Fibroblast of lung (primary cell): ENCODE data around the gene PUS3. TPM values are rescaled to one million over a fixed set of nuclear protein-coding genes. Genes with fewer than 3 reads are reported as not detected.

ENCODE experiments used
- DNase-seq, 2 donors: peaks; one replicate each; pipeline versions ENCODE4 v3.0.0 to v3.0.0-alpha.2; 2010; ENCODE audit warnings: low read depth in 2 of 2
- H2AFZ ChIP-seq: 2 replicates; pipeline ENCODE4 v1.5.1; 2012; ENCODE audit warnings: low read length, control low read depth, inconsistent platforms
- H3K27ac ChIP-seq: 2 replicates; pipeline ENCODE4 v1.5.1; 2011; ENCODE audit warnings: low read length, control low read depth; ENCODE audit not compliant: insufficient read depth
- H3K27me3 ChIP-seq: 2 replicates; pipeline ENCODE4 v1.5.1; 2011; ENCODE audit warnings: mild to moderate bottlenecking, low read length; ENCODE audit not compliant: control insufficient read depth, insufficient read depth
- H3K36me3 ChIP-seq: 2 replicates; pipeline ENCODE4 v1.5.1; 2011; ENCODE audit warnings: low read length; ENCODE audit not compliant: control insufficient read depth, insufficient read depth
- H3K4me1 ChIP-seq: 2 replicates; pipeline ENCODE4 v1.5.1; 2011; ENCODE audit warnings: low read length; ENCODE audit not compliant: control insufficient read depth, insufficient read depth; ENCODE audit errors: extremely low read depth
- H3K4me2 ChIP-seq: 2 replicates; pipeline ENCODE4 v1.5.1; 2011; ENCODE audit warnings: low read length, control low read depth; ENCODE audit not compliant: insufficient read depth; ENCODE audit errors: extremely low read depth
- H3K4me3 ChIP-seq, 4 experiments: fragments of 200-600 bp in 1 of 4; sonication (generic) in 1 of 4; replicated peaks in 1 of 4; 2 replicates each; pipeline ENCODE4 v1.5.1; 2011 to 2016; ENCODE audit warnings: low read length in 4 of 4, low read depth in 3 of 4, mild to moderate bottlenecking in 3 of 4, control low read depth in 2 of 4, inconsistent platforms in 1 of 4, mixed read lengths in 1 of 4; ENCODE audit not compliant: insufficient read depth in 1 of 4; ENCODE audit errors: control extremely low read depth in 1 of 4
- H3K79me2 ChIP-seq: 2 replicates; pipeline ENCODE4 v1.5.1; 2012; ENCODE audit warnings: mild to moderate bottlenecking, low read length, inconsistent platforms; ENCODE audit not compliant: control insufficient read depth, insufficient read depth
- H3K9ac ChIP-seq: 2 replicates; pipeline ENCODE4 v1.5.1; 2011; ENCODE audit warnings: mild to moderate bottlenecking, low read length, control low read depth; ENCODE audit not compliant: insufficient read depth
- H3K9me3 ChIP-seq: 2 replicates; pipeline ENCODE4 v1.5.1; 2012; ENCODE audit warnings: low read depth, low read length; ENCODE audit not compliant: control insufficient read depth, insufficient read depth
- H4K20me1 ChIP-seq: 2 replicates; pipeline ENCODE4 v1.5.1; 2011; ENCODE audit warnings: low read length; ENCODE audit not compliant: control insufficient read depth, insufficient read depth; ENCODE audit errors: extremely low read depth
- EZH2 ChIP-seq: IDR thresholded peaks from 2 replicates; pipeline ENCODE4 v1.5.1; 2012; ENCODE audit warnings: low read length, control low read depth, mild to moderate bottlenecking; ENCODE audit errors: missing control alignments
- polyA plus RNA-seq, 2 donors: library from polyadenylated mRNA; depleted of rRNA in 1 of 2; stranded (reverse) in 1 of 2; unstranded in 1 of 2; fragments of >200 nt; gene quantifications; 2 replicates each; pipeline ENCODE4 v1.2.1, GENCODE V29; 2011 to 2012; ENCODE audit warnings: missing spikeins in 1 of 2
- total RNA-seq: library from RNA; depleted of rRNA; stranded (reverse); fragments of >200 nt; gene quantifications from 2 replicates; pipeline ENCODE4 v1.2.1, GENCODE V29; 2014
- TF ChIP-seq, protein P1 (sequence below), 2 donors: IDR thresholded peaks in 1 of 2; conservative IDR thresholded peaks in 1 of 2; 1 replicate in 1 of 2; 2 replicates in 1 of 2; pipeline ENCODE4 v1.5.1; 2011 to 2012; ENCODE audit warnings: low read length in 2 of 2, control low read depth in 1 of 2, inconsistent platforms in 1 of 2, low read depth in 1 of 2, mild to moderate bottlenecking in 1 of 2

The PUS3 gene
- total and polyA plus RNA-seq, 2 donors (not counting 1 experiment from before 2014, with no cell fraction given), result 14.0 to 16.0 TPM

DNA sequence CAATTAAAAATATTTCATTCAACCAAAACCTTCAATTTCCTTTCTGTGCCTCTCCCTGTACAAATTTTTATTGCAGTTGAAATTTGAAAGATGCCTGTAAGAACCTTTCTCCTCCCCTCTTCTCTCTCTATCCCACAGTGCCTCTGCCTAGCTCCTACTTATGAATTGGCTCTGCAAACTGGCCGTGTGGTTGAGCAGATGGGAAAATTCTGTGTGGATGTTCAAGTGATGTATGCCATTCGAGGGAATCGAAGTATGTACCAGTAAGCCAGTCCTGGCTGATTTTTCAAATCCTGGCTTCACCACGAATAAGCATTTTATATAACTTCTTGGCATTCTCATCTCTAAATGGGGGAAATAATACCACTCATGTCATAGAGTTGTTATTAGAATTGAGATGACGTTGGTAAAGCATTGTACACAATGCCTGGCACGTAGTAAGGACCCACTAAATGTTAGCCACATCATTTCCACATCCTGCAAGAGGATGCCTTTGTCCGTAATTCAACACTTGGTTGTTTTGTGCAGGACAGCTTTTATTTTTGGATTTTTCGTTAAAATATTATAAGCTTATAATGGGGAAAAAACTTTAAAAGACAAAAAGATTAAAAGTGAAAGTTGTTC lies 7.3 kb upstream of the PUS3 start:
- Histone ChIP-seq H4K20me1 (no peaks in the 10 kb centered on the region), H3K4me1 (no peaks in the 10 kb centered on the region), H3K9me3 (no peaks in the 10 kb centered on the region), H2AFZ (no peak overlapping the region), H3K36me3 (no peaks in the 10 kb centered on the region), H3K4me3 (no peak overlapping the region), H3K27ac (no peak overlapping the region), H3K9ac (no peak overlapping the region), H3K4me2 (no peak overlapping the region), H3K79me2 (no peaks in the 10 kb centered on the region), H3K27me3 (peaks cover 7% of the 10 kb centered on the region)
- DNase-seq, result no peak
- TF ChIP-seq EZH2, result no peak
- TF ChIP-seq, protein P1, sequence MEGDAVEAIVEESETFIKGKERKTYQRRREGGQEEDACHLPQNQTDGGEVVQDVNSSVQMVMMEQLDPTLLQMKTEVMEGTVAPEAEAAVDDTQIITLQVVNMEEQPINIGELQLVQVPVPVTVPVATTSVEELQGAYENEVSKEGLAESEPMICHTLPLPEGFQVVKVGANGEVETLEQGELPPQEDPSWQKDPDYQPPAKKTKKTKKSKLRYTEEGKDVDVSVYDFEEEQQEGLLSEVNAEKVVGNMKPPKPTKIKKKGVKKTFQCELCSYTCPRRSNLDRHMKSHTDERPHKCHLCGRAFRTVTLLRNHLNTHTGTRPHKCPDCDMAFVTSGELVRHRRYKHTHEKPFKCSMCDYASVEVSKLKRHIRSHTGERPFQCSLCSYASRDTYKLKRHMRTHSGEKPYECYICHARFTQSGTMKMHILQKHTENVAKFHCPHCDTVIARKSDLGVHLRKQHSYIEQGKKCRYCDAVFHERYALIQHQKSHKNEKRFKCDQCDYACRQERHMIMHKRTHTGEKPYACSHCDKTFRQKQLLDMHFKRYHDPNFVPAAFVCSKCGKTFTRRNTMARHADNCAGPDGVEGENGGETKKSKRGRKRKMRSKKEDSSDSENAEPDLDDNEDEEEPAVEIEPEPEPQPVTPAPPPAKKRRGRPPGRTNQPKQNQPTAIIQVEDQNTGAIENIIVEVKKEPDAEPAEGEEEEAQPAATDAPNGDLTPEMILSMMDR (conservative IDR thresholded peaks at IDR 0.05 in 1 of 2, IDR thresholded peaks at IDR 0.05 in 1 of 2; ENCODE audit: low read depth in 1 of 2, low read length in 2 of 2), result no peak

DNA sequence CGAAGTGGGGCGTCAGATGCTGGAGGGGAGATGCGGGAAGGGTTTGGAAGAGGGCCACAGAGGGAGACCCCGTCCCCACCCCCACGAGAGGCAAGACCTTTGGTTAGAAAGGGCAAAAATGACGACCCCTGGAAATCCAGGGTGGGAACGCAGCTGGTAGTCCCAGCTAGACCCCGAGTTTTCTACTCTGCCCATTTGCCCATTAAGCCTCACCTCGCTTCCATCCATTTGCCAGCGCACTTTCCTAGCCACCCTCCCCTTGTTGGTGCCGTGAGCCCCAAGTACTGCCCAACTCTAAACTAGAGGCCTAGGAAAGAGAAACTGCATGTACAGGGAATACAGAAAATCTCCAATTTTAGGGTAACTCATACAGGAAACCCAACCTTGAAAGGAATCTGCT lies 1.7 kb upstream of the PUS3 start:
- no peaks in the 10 kb centered on the region for H3K9me3 ChIP-seq
- no peak overlapping the region for H3K27ac ChIP-seq
- TF ChIP-seq, protein P1 (conservative IDR thresholded peaks at IDR 0.05 in 1 of 2, IDR thresholded peaks at IDR 0.05 in 1 of 2; ENCODE audit: low read depth in 1 of 2, low read length in 2 of 2), result no peak
- peak; percentile 32 for TF ChIP-seq EZH2
- H2AFZ ChIP-seq, result no peak overlapping the region
- H4K20me1 ChIP-seq, result no peaks in the 10 kb centered on the region
- peaks cover 1% of the 10 kb centered on the region for H3K79me2 ChIP-seq
- no peaks in the 10 kb centered on the region for H3K4me1 ChIP-seq
- no peak overlapping the region for H3K4me2 ChIP-seq
- peaks cover 4% of the 10 kb centered on the region for H3K36me3 ChIP-seq
- H3K4me3 ChIP-seq, result no peak overlapping the region
- DNase-seq, result no peak
- no peak overlapping the region for H3K9ac ChIP-seq
- peaks cover 18% of the 10 kb centered on the region for H3K27me3 ChIP-seq

DNA sequence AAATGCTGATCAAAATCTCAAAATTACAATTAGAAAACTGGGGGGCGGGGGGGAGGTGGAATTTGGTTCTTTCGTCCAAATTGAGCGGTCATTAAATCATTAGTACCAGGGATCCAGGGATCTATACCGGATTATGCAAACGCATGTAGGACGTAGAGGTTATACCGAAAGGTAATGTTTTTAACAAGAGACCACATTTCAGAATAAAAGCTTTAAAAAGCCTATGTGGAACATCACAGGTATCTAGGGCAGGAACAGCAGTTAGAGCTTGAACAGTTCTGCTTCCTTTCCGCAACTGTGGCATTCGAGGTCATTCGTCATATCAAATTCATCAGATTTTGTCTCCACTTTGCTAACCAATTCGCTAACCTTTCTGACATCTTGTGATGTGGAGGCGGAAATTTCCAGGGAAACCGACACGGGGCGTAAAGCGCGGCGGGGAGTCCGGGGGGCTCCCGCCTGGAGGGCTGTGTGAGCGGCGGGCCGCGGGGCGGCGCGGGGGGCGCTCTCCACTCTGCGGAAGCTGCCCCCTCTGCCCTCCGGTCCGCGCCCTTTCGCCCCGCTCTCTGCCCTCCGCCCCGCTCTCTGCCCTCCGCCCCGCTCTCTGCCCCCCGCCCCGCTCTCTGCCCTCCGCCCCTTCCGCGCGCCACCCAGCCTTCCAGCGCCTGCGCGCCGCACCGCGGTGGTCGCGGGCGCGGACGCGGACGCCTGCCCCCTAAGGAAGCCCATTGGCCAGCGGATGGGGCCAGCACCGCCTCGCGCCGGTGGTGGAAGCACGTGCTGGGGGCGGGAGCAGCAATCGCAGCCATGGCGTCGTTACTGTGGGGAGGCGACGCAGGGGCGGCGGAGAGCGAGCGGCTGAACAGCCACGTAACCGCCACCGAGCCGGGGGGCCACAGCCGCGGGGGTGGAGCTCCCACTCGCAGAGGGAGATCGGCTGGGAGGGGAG lies 979 bp upstream of the PUS3 start, which contains the start of gene DDX25:
Gene DDX25, plus strand, starts transcription at position 798 of the 949 bp plus-strand sequence. Its CDS starts 10 bp downstream, at position 808.
- Histone ChIP-seq H3K79me2 (peaks cover 2% of the 10 kb centered on the region), H3K4me1 (no peaks in the 10 kb centered on the region), H3K9ac (no peak within 1 kb of the TSS), H3K4me2 (peak within 1 kb of the TSS; percentile 63), H3K4me3 (peak within 1 kb of the TSS in 3 of 4 experiments; percentile 27 to 99 (median 98)), H3K36me3 (peaks cover 4% of the 10 kb centered on the region), H4K20me1 (no peaks in the 10 kb centered on the region), H3K27ac (no peak within 1 kb of the TSS), H3K9me3 (no peaks in the 10 kb centered on the region), H3K27me3 (peaks cover 18% of the 10 kb centered on the region), H2AFZ (no peak within 1 kb of the TSS)
- TF ChIP-seq, protein P1 (conservative IDR thresholded peaks at IDR 0.05 in 1 of 2, IDR thresholded peaks at IDR 0.05 in 1 of 2; ENCODE audit: low read depth in 1 of 2, low read length in 2 of 2), result no peak
- TF ChIP-seq EZH2, result peak; percentile 86
- DNase-seq, result no peak
